Measurements from ENCODE around the gene B4GALNT2. TPM values are rescaled to one million over a fixed set of nuclear protein-coding genes. Genes with fewer than 3 reads are reported as not detected.

The B4GALNT2 gene
- total and polyA plus RNA-seq, 2 donors (not counting 3 experiments of a cell fraction or from before 2014, with no cell fraction given), result 0.11 TPM; not detected in 1

- no peaks in the 10 kb centered on the region for H3K9me3 ChIP-seq (replicated peaks; ENCODE audit: control insufficient read depth, insufficient read depth, low read length)
- H3K36me3 ChIP-seq (ENCODE audit: control insufficient read depth in 2 of 2, extremely low read depth in 1 of 2, insufficient read depth in 2 of 2, low read length in 2 of 2), result no peaks in the 10 kb centered on the region
- ChIA-PET CTCF (interaction anchor here (2.2 to 15.9 kb wide), 2 partner anchors 13 to 31 kb away, joined by 8 to 212 read pairs; partner anchors contain the start of genes ABI3, GNGT2 and PHOSPHO1), POLR2A (no interaction called here)
- no peak for DNase-seq (ENCODE audit: low read depth, low spot score)
- H3K9ac ChIP-seq (replicated peaks; ENCODE audit: extremely low read depth, insufficient read depth, low read length), result no peak overlapping the region
- H3K4me1 ChIP-seq (ENCODE audit: control insufficient read depth, extremely low read depth, insufficient read depth, low read length), result peaks cover 9% of the 10 kb centered on the region
- H3K4me3 ChIP-seq (replicated peaks in 1 of 3; ENCODE audit: insufficient read depth in 1 of 3, low read depth in 1 of 3, low read length in 3 of 3), result no peak overlapping the region
- no peaks in the 10 kb centered on the region for H3K9me1 ChIP-seq (replicated peaks; ENCODE audit: control insufficient read depth, extremely low read depth, insufficient read depth, low read length)
- dilution Hi-C loops (cut with MboI; ENCODE audit: extremely low pct_ligation_motif_present, low sequenced_read_pairs) (no loop called here), intact Hi-C loops (cut with micrococcal nuclease) (no loop called here)
- H4K20me1 ChIP-seq (replicated peaks; ENCODE audit: control insufficient read depth, extremely low read depth, insufficient read depth, low read length), result no peaks in the 10 kb centered on the region
- H3K79me2 ChIP-seq (ENCODE audit: control insufficient read depth, insufficient read depth, low read length), result no peaks in the 10 kb centered on the region
- TF ChIP-seq MYC (IDR thresholded peaks at IDR 0.05; ENCODE audit: low read depth, low read length), result no peak
- no peak for TF ChIP-seq POLR2AphosphoS5 (IDR thresholded peaks at IDR 0.05; ENCODE audit: insufficient read depth, low read depth, low read length)
- TF ChIP-seq GATA2 (IDR thresholded peaks at IDR 0.05; ENCODE audit: insufficient read depth, insufficient read length, low read depth, low read length), result no peak
- TF ChIP-seq EZH2 (IDR thresholded peaks at IDR 0.05; ENCODE audit: borderline replicate concordance, low read depth, low read length, severe bottlenecking), result no peak
- no peak for TF ChIP-seq POLR2A (IDR thresholded peaks at IDR 0.05; ENCODE audit: low read depth, low read length)
- TF ChIP-seq MAX (IDR thresholded peaks at IDR 0.05; ENCODE audit: insufficient read depth, insufficient read length), result no peak
- TF ChIP-seq JUN (IDR thresholded peaks at IDR 0.05; ENCODE audit: borderline replicate concordance, insufficient read depth, insufficient read length, low read depth), result no peak
- BruUV-seq (replicated peaks), result no TSS peak
- no peak overlapping the region for H3K27ac ChIP-seq (ENCODE audit: insufficient read depth, low read depth, low read length)
- no peak for FAIRE-seq
- no peaks in the 10 kb centered on the region for H3K27me3 ChIP-seq (ENCODE audit: control insufficient read depth in 2 of 2, insufficient read depth in 2 of 2, low read length in 2 of 2)
- H2AFZ ChIP-seq (ENCODE audit: low read depth, low read length), result no peak overlapping the region
- no peak overlapping the region for H3K4me2 ChIP-seq (ENCODE audit: insufficient read depth, low read length)
Measured at GRCh38 chr17:49196520-49196919, 64.0 kb downstream of the B4GALNT2 start.

GRCh38 chr17:49197346-49197998, 64.9 kb downstream of the B4GALNT2 start:
- dilution Hi-C loops (cut with MboI; ENCODE audit: extremely low pct_ligation_motif_present, low sequenced_read_pairs) (no loop called here), intact Hi-C loops (cut with micrococcal nuclease) (no loop called here)
- TF ChIP-seq CTCF (IDR thresholded peaks at IDR 0.05; ENCODE audit: extremely low read depth in 1 of 2, insufficient read depth in 1 of 2, low read depth in 1 of 2, low read length in 2 of 2) (no peak), POLR2A (IDR thresholded peaks at IDR 0.05; ENCODE audit: low read depth, low read length) (no peak), EZH2 (IDR thresholded peaks at IDR 0.05; ENCODE audit: borderline replicate concordance, low read depth, low read length, severe bottlenecking) (no peak), FOS (IDR thresholded peaks at IDR 0.05; ENCODE audit: borderline replicate concordance, insufficient read depth, low read length) (no peak), MAX (IDR thresholded peaks at IDR 0.05; ENCODE audit: insufficient read depth, insufficient read length) (no peak), MYC (IDR thresholded peaks at IDR 0.05; ENCODE audit: low read depth, low read length) (no peak), JUN (IDR thresholded peaks at IDR 0.05; ENCODE audit: borderline replicate concordance, insufficient read depth, insufficient read length, low read depth) (no peak), POLR2AphosphoS5 (IDR thresholded peaks at IDR 0.05; ENCODE audit: insufficient read depth, low read depth, low read length) (no peak), GATA2 (IDR thresholded peaks at IDR 0.05; ENCODE audit: insufficient read depth, insufficient read length, low read depth, low read length) (no peak)
- Histone ChIP-seq H3K27me3 (ENCODE audit: control insufficient read depth in 2 of 2, insufficient read depth in 2 of 2, low read length in 2 of 2) (no peaks in the 10 kb centered on the region), H3K4me1 (ENCODE audit: control insufficient read depth, extremely low read depth, insufficient read depth, low read length) (peaks cover 18% of the 10 kb centered on the region), H3K9me1 (replicated peaks; ENCODE audit: control insufficient read depth, extremely low read depth, insufficient read depth, low read length) (no peaks in the 10 kb centered on the region), H3K79me2 (ENCODE audit: control insufficient read depth, insufficient read depth, low read length) (no peaks in the 10 kb centered on the region), H4K20me1 (replicated peaks; ENCODE audit: control insufficient read depth, extremely low read depth, insufficient read depth, low read length) (no peaks in the 10 kb centered on the region), H3K4me2 (ENCODE audit: insufficient read depth, low read length) (no peak overlapping the region), H3K9ac (replicated peaks; ENCODE audit: extremely low read depth, insufficient read depth, low read length) (no peak overlapping the region), H2AFZ (ENCODE audit: low read depth, low read length) (no peak overlapping the region), H3K4me3 (replicated peaks in 1 of 3; ENCODE audit: insufficient read depth in 1 of 3, low read depth in 1 of 3, low read length in 3 of 3) (no peak overlapping the region), H3K9me3 (replicated peaks; ENCODE audit: control insufficient read depth, insufficient read depth, low read length) (no peaks in the 10 kb centered on the region), H3K36me3 (ENCODE audit: control insufficient read depth in 2 of 2, extremely low read depth in 1 of 2, insufficient read depth in 2 of 2, low read length in 2 of 2) (no peaks in the 10 kb centered on the region), H3K27ac (ENCODE audit: insufficient read depth, low read depth, low read length) (no peak overlapping the region)
- ChIA-PET POLR2A (no interaction called here), CTCF (interaction anchor here (1.1 to 15.9 kb wide), 5 partner anchors 12 to 93 kb away, joined by 8 to 212 read pairs (median 10); partner anchors contain the start of genes ABI3, GNGT2 and PHOSPHO1)
- no peak for DNase-seq (ENCODE audit: low read depth, low spot score)
- BruUV-seq (replicated peaks), result no TSS peak
- FAIRE-seq, result no peak

Measured in endothelial cell of umbilical vein (primary cell).